Measurements from ENCODE around the gene RUFY3. TPM values are rescaled to one million over a fixed set of nuclear protein-coding genes. Genes with fewer than 3 reads are reported as not detected.
"Not testable (repeated sequence)": the region's sequence is repeated elsewhere in the genome, so short reads cannot be mapped to it uniquely, and the experiment has no call there.

Gene RUFY3
- total RNA-seq, 2 experiments from 2014 or later = 28.6 to 29.3 TPM

- Mint-ChIP-seq H3K36me3 (ENCODE audit: low read depth) (peaks cover 2% of the 10 kb centered on the region), H3K9me3 (no peaks in the 10 kb centered on the region), H3K4me3 (no peak overlapping the region), H3K4me1 (peaks cover 12% of the 10 kb centered on the region), H3K27me3 (no peaks in the 10 kb centered on the region), H3K27ac (no peak overlapping the region)
- CTCF ChIA-PET = interaction anchor here (0.6 to 1.5 kb wide), 7 partner anchors 10 to 1089 kb away, joined by 3 to 7 read pairs (median 3); partner anchors contain the start of gene DCK
- POLR2A ChIA-PET = interaction anchor here (0.6 kb wide), 1 partner anchor 14 kb away, joined by 7 read pairs; no protein-coding TSS in a partner anchor
- DNase-seq = no peak
These were observed 27.5 kb downstream of the RUFY3 start for GRCh38 chr4:70749313-70749712.

GRCh38 chr4:70752236-70752635, 30.5 kb downstream of the RUFY3 start:
- H3K4me1 Mint-ChIP-seq = peaks cover 12% of the 10 kb centered on the region
- no peak overlapping the region for H3K4me3 Mint-ChIP-seq
- H3K27ac Mint-ChIP-seq = no peak overlapping the region
- H3K9me3 Mint-ChIP-seq = no peaks in the 10 kb centered on the region
- H3K27me3 Mint-ChIP-seq = no peaks in the 10 kb centered on the region
- POLR2A ChIA-PET = no interaction called here
- DNase-seq = no peak
- peaks cover 6% of the 10 kb centered on the region for H3K36me3 Mint-ChIP-seq (ENCODE audit: low read depth)
- CTCF ChIA-PET = interaction anchor here (0.5 kb wide), 1 partner anchor 118 kb away, joined by 5 read pairs; no protein-coding TSS in a partner anchor

GRCh38 chr4:70753630-70754029, 31.9 kb downstream of the RUFY3 start:
- no peak for DNase-seq
- peaks cover 8% of the 10 kb centered on the region for H3K4me1 Mint-ChIP-seq
- CTCF ChIA-PET = interaction anchor here (1.2 kb wide), 1 partner anchor 89 kb away, joined by 3 read pairs; no protein-coding TSS in a partner anchor
- no peaks in the 10 kb centered on the region for H3K9me3 Mint-ChIP-seq
- H3K4me3 Mint-ChIP-seq = no peak overlapping the region
- peaks cover 4% of the 10 kb centered on the region for H3K36me3 Mint-ChIP-seq (ENCODE audit: low read depth)
- POLR2A ChIA-PET = no interaction called here
- no peaks in the 10 kb centered on the region for H3K27me3 Mint-ChIP-seq
- no peak overlapping the region for H3K27ac Mint-ChIP-seq

- DNase-seq = no peak
These were observed 32.7 kb downstream of the RUFY3 start for GRCh38 chr4:70754470-70754869.

GRCh38 chr4:70754990-70755688, 33.4 kb downstream of the RUFY3 start:
- CTCF ChIA-PET = interaction anchor here (1.1 kb wide), 1 partner anchor 19 kb away, joined by 3 read pairs; no protein-coding TSS in a partner anchor

More at GRCh38 chr4:70754470-70754869, 32.7 kb downstream of the RUFY3 start:
- no peaks in the 10 kb centered on the region for H3K9me3 Mint-ChIP-seq
- H3K4me1 Mint-ChIP-seq = peaks cover 9% of the 10 kb centered on the region
- H3K4me3 Mint-ChIP-seq = no peak overlapping the region
- no peaks in the 10 kb centered on the region for H3K27me3 Mint-ChIP-seq
- H3K36me3 Mint-ChIP-seq (ENCODE audit: low read depth) = peaks cover 4% of the 10 kb centered on the region
- CTCF ChIA-PET = interaction anchor here (1.1 to 1.2 kb wide), 2 partner anchors 18 to 88 kb away, joined by 3 read pairs; no protein-coding TSS in a partner anchor
- H3K27ac Mint-ChIP-seq = no peak overlapping the region
- POLR2A ChIA-PET = interaction anchor here (0.7 kb wide), 1 partner anchor 237 kb away, joined by 3 read pairs; no protein-coding TSS in a partner anchor

GRCh38 chr4:70759126-70759525, 37.4 kb downstream of the RUFY3 start:
- Mint-ChIP-seq H3K27ac (peak overlapping the region; percentile 60), H3K4me1 (peaks cover 14% of the 10 kb centered on the region), H3K36me3 (ENCODE audit: low read depth) (peaks cover 9% of the 10 kb centered on the region), H3K4me3 (peak overlapping the region; percentile 60), H3K9me3 (no peaks in the 10 kb centered on the region), H3K27me3 (no peaks in the 10 kb centered on the region)
- no peak for DNase-seq
- CTCF ChIA-PET = interaction anchor here (1.2 to 2.1 kb wide), 3 partner anchors 10 to 63 kb away, joined by 3 to 5 read pairs (median 4); no protein-coding TSS in a partner anchor
- POLR2A ChIA-PET = interaction anchor here (0.7 kb wide), 1 partner anchor 14 kb away, joined by 3 read pairs; no protein-coding TSS in a partner anchor

More at GRCh38 chr4:70754990-70755688, 33.4 kb downstream of the RUFY3 start:
- H3K36me3 Mint-ChIP-seq (ENCODE audit: low read depth) = peaks cover 6% of the 10 kb centered on the region
- H3K9me3 Mint-ChIP-seq = no peaks in the 10 kb centered on the region
- no peak overlapping the region for H3K4me3 Mint-ChIP-seq
- H3K4me1 Mint-ChIP-seq = peaks cover 14% of the 10 kb centered on the region
- DNase-seq = no peak
- no peaks in the 10 kb centered on the region for H3K27me3 Mint-ChIP-seq
- POLR2A ChIA-PET = interaction anchor here (0.7 kb wide), 1 partner anchor 236 kb away, joined by 3 read pairs; no protein-coding TSS in a partner anchor
- no peak overlapping the region for H3K27ac Mint-ChIP-seq

- POLR2A ChIA-PET = interaction anchor here (0.7 kb wide), 1 partner anchor 14 kb away, joined by 3 read pairs; no protein-coding TSS in a partner anchor
- Mint-ChIP-seq H3K27me3 (no peaks in the 10 kb centered on the region), H3K9me3 (no peaks in the 10 kb centered on the region), H3K4me3 (peak overlapping the region; percentile 60), H3K27ac (peak overlapping the region; percentile 60), H3K36me3 (ENCODE audit: low read depth) (peaks cover 14% of the 10 kb centered on the region), H3K4me1 (peaks cover 14% of the 10 kb centered on the region)
- DNase-seq = no peak
- CTCF ChIA-PET = interaction anchor here (1.3 to 2.1 kb wide), 2 partner anchors 10 to 25 kb away, joined by 4 to 5 read pairs; no protein-coding TSS in a partner anchor
These were observed 37.9 kb downstream of the RUFY3 start for GRCh38 chr4:70759627-70760026.

- POLR2A ChIA-PET = no interaction called here
- no peaks in the 10 kb centered on the region for H3K27me3 Mint-ChIP-seq
- CTCF ChIA-PET = interaction anchor here (0.6 to 2.1 kb wide), 2 partner anchors 26 to 785 kb away, joined by 3 to 4 read pairs; no protein-coding TSS in a partner anchor
- H3K4me3 Mint-ChIP-seq = no peak overlapping the region
- no peak overlapping the region for H3K27ac Mint-ChIP-seq
- H3K36me3 Mint-ChIP-seq (ENCODE audit: low read depth) = peaks cover 19% of the 10 kb centered on the region
- H3K4me1 Mint-ChIP-seq = peaks cover 14% of the 10 kb centered on the region
- DNase-seq = no peak
- H3K9me3 Mint-ChIP-seq = no peaks in the 10 kb centered on the region
These were observed 38.9 kb downstream of the RUFY3 start for GRCh38 chr4:70760662-70761061.

- Mint-ChIP-seq H3K27ac (no peak overlapping the region), H3K36me3 (ENCODE audit: low read depth) (peaks cover 15% of the 10 kb centered on the region), H3K27me3 (no peaks in the 10 kb centered on the region), H3K9me3 (no peaks in the 10 kb centered on the region), H3K4me3 (no peak overlapping the region), H3K4me1 (peaks cover 14% of the 10 kb centered on the region)
- no peak for DNase-seq
- ChIA-PET CTCF (interaction anchor here (0.9 to 2.1 kb wide), 2 partner anchors 27 to 85 kb away, joined by 4 read pairs; no protein-coding TSS in a partner anchor), POLR2A (no interaction called here)
These were observed 39.6 kb downstream of the RUFY3 start for GRCh38 chr4:70761276-70761816.

- ChIA-PET POLR2A (no interaction called here), CTCF (no interaction called here)
- H3K27ac Mint-ChIP-seq = no peak overlapping the region
- peaks cover 13% of the 10 kb centered on the region for H3K4me1 Mint-ChIP-seq
- no peak overlapping the region for H3K4me3 Mint-ChIP-seq
- no peaks in the 10 kb centered on the region for H3K9me3 Mint-ChIP-seq
- DNase-seq = no peak
- peaks cover 26% of the 10 kb centered on the region for H3K36me3 Mint-ChIP-seq (ENCODE audit: low read depth)
- no peaks in the 10 kb centered on the region for H3K27me3 Mint-ChIP-seq
These were observed 43.6 kb downstream of the RUFY3 start for GRCh38 chr4:70765368-70765767.

GRCh38 chr4:70768301-70768948, 46.7 kb downstream of the RUFY3 start:
- H3K4me3 Mint-ChIP-seq = no peak overlapping the region
- DNase-seq = no peak
- ChIA-PET CTCF (no interaction called here), POLR2A (no interaction called here)
- no peaks in the 10 kb centered on the region for H3K27me3 Mint-ChIP-seq
- H3K4me1 Mint-ChIP-seq = peaks cover 18% of the 10 kb centered on the region
- no peak overlapping the region for H3K27ac Mint-ChIP-seq
- H3K36me3 Mint-ChIP-seq (ENCODE audit: low read depth) = peaks cover 26% of the 10 kb centered on the region
- H3K9me3 Mint-ChIP-seq = no peaks in the 10 kb centered on the region

- POLR2A ChIA-PET, H3K9me3 Mint-ChIP-seq, H3K27me3 Mint-ChIP-seq, H3K4me3 Mint-ChIP-seq, CTCF ChIA-PET: not testable (repeated sequence)
- Mint-ChIP-seq H3K36me3 (ENCODE audit: low read depth) (peaks cover 21% of the 10 kb centered on the region), H3K27ac (peak overlapping the region; percentile 72), H3K4me1 (peaks cover 18% of the 10 kb centered on the region)
- DNase-seq = peak; percentile 12
These were observed 47.6 kb downstream of the RUFY3 start for GRCh38 chr4:70769396-70769795.
